HepG2 (cell line): ENCODE data around the gene GRK5. TPM values are rescaled to one million over a fixed set of nuclear protein-coding genes. Genes with fewer than 3 reads are reported as not detected.

Source experiments
- CHCHD3 ChIP-seq: sonication (generic); formaldehyde crosslinking; IDR thresholded peaks from 2 replicates; pipeline ENCODE4 v1.8.0; 2022; ENCODE audit warnings: mild to moderate bottlenecking, missing genetic modification reagents, moderate library complexity
- EED ChIP-seq: sonication (generic); formaldehyde crosslinking; IDR thresholded peaks from 2 replicates; pipeline ENCODE4 v1.5.0; 2020; ENCODE audit warnings: mild to moderate bottlenecking, missing genetic modification reagents
- FOSL2 ChIP-seq: sonication (generic); formaldehyde crosslinking; IDR thresholded peaks from 2 replicates; pipeline ENCODE4 v1.4.0; 2020; ENCODE audit warnings: missing genetic modification reagents
- FOXO1 ChIP-seq: sonication (generic); formaldehyde crosslinking; IDR thresholded peaks from 2 replicates; pipeline ENCODE4 v1.4.0; 2020; ENCODE audit warnings: missing genetic modification reagents
- HNRNPLL ChIP-seq: fragments of 200-400 bp; formaldehyde crosslinking; IDR thresholded peaks from 2 replicates; pipeline ENCODE4 v1.6.1; 2017; ENCODE audit warnings: mild to moderate bottlenecking, low read depth, low read length; ENCODE audit not compliant: poor library complexity, severe bottlenecking
- JUN ChIP-seq: sonication (generic); formaldehyde crosslinking; IDR thresholded peaks from 2 replicates; pipeline ENCODE4 v1.4.0; 2020; ENCODE audit warnings: mild to moderate bottlenecking, missing genetic modification reagents
- KLF15 ChIP-seq: sonication (generic); formaldehyde crosslinking; IDR thresholded peaks from 2 replicates; pipeline ENCODE4 v1.8.1; 2023; ENCODE audit warnings: borderline replicate concordance, mild to moderate bottlenecking, inconsistent platforms, missing genetic modification reagents, mixed read lengths
- KMT2A ChIP-seq: sonication (generic); formaldehyde crosslinking; IDR thresholded peaks from 2 replicates; pipeline ENCODE4 v1.4.0; 2020; ENCODE audit warnings: missing genetic modification reagents
- MTF2 ChIP-seq: sonication (generic); formaldehyde crosslinking; IDR thresholded peaks from 2 replicates; pipeline ENCODE4 v1.5.0; 2020; ENCODE audit warnings: missing genetic modification reagents, borderline replicate concordance
- PHF21A ChIP-seq: sonication (generic); formaldehyde crosslinking; IDR thresholded peaks from 2 replicates; pipeline ENCODE4 v1.5.0; 2020; ENCODE audit warnings: mild to moderate bottlenecking, missing genetic modification reagents
- RAD51 ChIP-seq: fragments of 450-650 bp; IDR thresholded peaks from 2 replicates; pipeline ENCODE4 v1.6.1; 2016; ENCODE audit warnings: borderline replicate concordance
- SP1 ChIP-seq, 2 experiments: fragments of 450-650 bp in 1 of 2; sonication (generic) in 1 of 2; formaldehyde crosslinking in 1 of 2; IDR thresholded peaks; 2 replicates each; pipeline versions ENCODE4 v1.4.0 to v1.6.1; 2016 to 2020; ENCODE audit warnings: missing genetic modification reagents in 1 of 2
- TOE1 ChIP-seq: sonication (generic); formaldehyde crosslinking; IDR thresholded peaks from 2 replicates; pipeline ENCODE4 v1.4.0; 2020; ENCODE audit warnings: mild to moderate bottlenecking, missing genetic modification reagents
- ZBTB7B ChIP-seq: sonication (generic); formaldehyde crosslinking; IDR thresholded peaks from 2 replicates; pipeline ENCODE4 v1.4.0; 2020; ENCODE audit warnings: missing genetic modification reagents
- ZNF562 ChIP-seq: sonication (generic); formaldehyde crosslinking; IDR thresholded peaks from 2 replicates; pipeline ENCODE4 v1.8.0; 2022; ENCODE audit warnings: missing genetic modification reagents, borderline replicate concordance
- ZNF773 ChIP-seq: sonication (generic); formaldehyde crosslinking; IDR thresholded peaks from 2 replicates; pipeline ENCODE4 v1.4.0; 2020; ENCODE audit warnings: missing genetic modification reagents, borderline replicate concordance
- polyA plus RNA-seq, 8 experiments: library from polyadenylated mRNA; depleted of rRNA in 3 of 8; stranded (reverse) in 7 of 8; unstranded in 1 of 8; fragments of >200 nt; fragmentation: Illumina TruSeq in 4 of 8; extraction: Trizol in 4 of 8; gene quantifications; 2 replicates each; pipeline versions ENCODE4 v1.2.1 to v1.2.3, GENCODE V29; 2011 to 2016; ENCODE audit warnings: low read depth in 4 of 8, missing spikeins in 1 of 8, mixed read lengths in 1 of 8; ENCODE audit not compliant: insufficient read depth in 1 of 8
- total RNA-seq, 5 experiments: library from RNA; depleted of rRNA; stranded (reverse); fragments of >200 nt; fragmentation: Illumina TruSeq; extraction: Trizol; gene quantifications; 2 replicates each; pipeline ENCODE4 v1.2.3, GENCODE V29; 2016; ENCODE audit warnings: low read depth in 1 of 5
- TF ChIP-seq, protein P1 (sequence below): IDR thresholded peaks from 2 replicates; pipeline ENCODE4 v1.6.1; 2016; ENCODE audit warnings: control low read depth
- TF ChIP-seq, protein P2 (sequence below): sonication (generic); formaldehyde crosslinking; IDR thresholded peaks from 2 replicates; pipeline ENCODE4 v1.4.0; 2020; ENCODE audit warnings: missing genetic modification reagents, borderline replicate concordance
- TF ChIP-seq, protein P3 (sequence below): sonication (generic); formaldehyde crosslinking; IDR thresholded peaks from 2 replicates; pipeline ENCODE4 v1.4.0; 2020; ENCODE audit warnings: mild to moderate bottlenecking, missing genetic modification reagents
- TF ChIP-seq, protein P4 (sequence below): sonication (generic); formaldehyde crosslinking; IDR thresholded peaks from 2 replicates; pipeline ENCODE4 v1.8.0; 2022; ENCODE audit warnings: mild to moderate bottlenecking, missing genetic modification reagents

GRK5 gene
- total and polyA plus RNA-seq, 2 of the 13 experiments (the other 11 are each of a cell fraction or from before 2014, with no cell fraction given) = 10.4 to 12.6 TPM

DNA sequence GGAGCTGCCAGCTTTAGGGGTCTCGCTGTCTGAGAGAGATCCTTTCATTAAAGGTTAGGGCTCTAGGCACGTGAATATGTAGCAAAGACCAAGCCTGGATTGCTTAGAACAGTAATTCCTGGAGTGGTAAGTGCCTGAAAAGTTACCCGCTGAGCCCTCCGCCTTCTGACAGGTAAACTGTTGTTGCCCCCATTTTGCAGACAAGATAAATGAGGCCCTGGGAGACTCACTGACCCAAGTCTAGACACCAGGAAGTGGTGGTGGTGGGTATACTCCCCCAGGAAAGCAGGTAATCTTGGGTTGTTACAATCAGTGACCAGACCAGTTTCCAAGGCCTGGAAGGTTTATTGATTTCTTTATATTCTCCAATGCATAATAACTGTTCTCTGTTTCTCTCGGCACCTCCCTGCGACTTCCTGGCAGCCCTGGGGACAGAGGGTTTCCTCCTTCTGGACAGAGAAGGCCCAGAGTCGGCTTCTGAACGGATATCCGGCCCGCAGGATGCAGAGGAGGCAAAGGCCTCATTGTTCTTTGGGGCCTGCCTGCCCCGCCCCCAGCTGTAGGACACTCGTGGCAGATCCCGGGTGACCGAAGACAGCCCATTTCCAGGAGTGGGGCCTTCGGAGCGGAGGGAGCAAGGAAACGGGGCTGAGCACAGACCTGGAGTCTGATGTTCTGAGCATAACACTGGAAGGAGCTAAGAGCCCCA, 1.3 kb upstream of the GRK5 start (continued):
- no peak for TF ChIP-seq JUN (CRISPR knock-in tag)
- TF ChIP-seq, protein P1, sequence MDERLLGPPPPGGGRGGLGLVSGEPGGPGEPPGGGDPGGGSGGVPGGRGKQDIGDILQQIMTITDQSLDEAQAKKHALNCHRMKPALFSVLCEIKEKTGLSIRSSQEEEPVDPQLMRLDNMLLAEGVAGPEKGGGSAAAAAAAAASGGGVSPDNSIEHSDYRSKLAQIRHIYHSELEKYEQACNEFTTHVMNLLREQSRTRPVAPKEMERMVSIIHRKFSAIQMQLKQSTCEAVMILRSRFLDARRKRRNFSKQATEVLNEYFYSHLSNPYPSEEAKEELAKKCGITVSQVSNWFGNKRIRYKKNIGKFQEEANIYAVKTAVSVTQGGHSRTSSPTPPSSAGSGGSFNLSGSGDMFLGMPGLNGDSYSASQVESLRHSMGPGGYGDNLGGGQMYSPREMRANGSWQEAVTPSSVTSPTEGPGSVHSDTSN = no peak
- TF ChIP-seq KLF15 (CRISPR knock-in tag) = 0 out of 2 replicates have a peak, but pooled peaks have one; percentile 46
- no peak for TF ChIP-seq ZNF562 (CRISPR knock-in tag)
- peak; percentile 36; the same call in 1 of the 2 replicates for TF ChIP-seq PHF21A
- no peak for TF ChIP-seq RAD51
- no peak for TF ChIP-seq FOXO1 (CRISPR knock-in tag)
- TF ChIP-seq, protein P2, sequence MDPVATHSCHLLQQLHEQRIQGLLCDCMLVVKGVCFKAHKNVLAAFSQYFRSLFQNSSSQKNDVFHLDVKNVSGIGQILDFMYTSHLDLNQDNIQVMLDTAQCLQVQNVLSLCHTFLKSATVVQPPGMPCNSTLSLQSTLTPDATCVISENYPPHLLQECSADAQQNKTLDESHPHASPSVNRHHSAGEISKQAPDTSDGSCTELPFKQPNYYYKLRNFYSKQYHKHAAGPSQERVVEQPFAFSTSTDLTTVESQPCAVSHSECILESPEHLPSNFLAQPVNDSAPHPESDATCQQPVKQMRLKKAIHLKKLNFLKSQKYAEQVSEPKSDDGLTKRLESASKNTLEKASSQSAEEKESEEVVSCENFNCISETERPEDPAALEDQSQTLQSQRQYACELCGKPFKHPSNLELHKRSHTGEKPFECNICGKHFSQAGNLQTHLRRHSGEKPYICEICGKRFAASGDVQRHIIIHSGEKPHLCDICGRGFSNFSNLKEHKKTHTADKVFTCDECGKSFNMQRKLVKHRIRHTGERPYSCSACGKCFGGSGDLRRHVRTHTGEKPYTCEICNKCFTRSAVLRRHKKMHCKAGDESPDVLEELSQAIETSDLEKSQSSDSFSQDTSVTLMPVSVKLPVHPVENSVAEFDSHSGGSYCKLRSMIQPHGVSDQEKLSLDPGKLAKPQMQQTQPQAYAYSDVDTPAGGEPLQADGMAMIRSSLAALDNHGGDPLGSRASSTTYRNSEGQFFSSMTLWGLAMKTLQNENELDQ (CRISPR knock-in tag) = no peak
- TF ChIP-seq EED = no peak
- no peak for TF ChIP-seq TOE1 (CRISPR knock-in tag)
- TF ChIP-seq KMT2A = no peak
- no peak for TF ChIP-seq SP1 (IDR thresholded peaks at IDR 0.05)
- no peak for TF ChIP-seq SP1 (CRISPR knock-in tag; IDR thresholded peaks at IDR 0.05)
- no peak for TF ChIP-seq ZNF773 (CRISPR knock-in tag)
- TF ChIP-seq, protein P3, sequence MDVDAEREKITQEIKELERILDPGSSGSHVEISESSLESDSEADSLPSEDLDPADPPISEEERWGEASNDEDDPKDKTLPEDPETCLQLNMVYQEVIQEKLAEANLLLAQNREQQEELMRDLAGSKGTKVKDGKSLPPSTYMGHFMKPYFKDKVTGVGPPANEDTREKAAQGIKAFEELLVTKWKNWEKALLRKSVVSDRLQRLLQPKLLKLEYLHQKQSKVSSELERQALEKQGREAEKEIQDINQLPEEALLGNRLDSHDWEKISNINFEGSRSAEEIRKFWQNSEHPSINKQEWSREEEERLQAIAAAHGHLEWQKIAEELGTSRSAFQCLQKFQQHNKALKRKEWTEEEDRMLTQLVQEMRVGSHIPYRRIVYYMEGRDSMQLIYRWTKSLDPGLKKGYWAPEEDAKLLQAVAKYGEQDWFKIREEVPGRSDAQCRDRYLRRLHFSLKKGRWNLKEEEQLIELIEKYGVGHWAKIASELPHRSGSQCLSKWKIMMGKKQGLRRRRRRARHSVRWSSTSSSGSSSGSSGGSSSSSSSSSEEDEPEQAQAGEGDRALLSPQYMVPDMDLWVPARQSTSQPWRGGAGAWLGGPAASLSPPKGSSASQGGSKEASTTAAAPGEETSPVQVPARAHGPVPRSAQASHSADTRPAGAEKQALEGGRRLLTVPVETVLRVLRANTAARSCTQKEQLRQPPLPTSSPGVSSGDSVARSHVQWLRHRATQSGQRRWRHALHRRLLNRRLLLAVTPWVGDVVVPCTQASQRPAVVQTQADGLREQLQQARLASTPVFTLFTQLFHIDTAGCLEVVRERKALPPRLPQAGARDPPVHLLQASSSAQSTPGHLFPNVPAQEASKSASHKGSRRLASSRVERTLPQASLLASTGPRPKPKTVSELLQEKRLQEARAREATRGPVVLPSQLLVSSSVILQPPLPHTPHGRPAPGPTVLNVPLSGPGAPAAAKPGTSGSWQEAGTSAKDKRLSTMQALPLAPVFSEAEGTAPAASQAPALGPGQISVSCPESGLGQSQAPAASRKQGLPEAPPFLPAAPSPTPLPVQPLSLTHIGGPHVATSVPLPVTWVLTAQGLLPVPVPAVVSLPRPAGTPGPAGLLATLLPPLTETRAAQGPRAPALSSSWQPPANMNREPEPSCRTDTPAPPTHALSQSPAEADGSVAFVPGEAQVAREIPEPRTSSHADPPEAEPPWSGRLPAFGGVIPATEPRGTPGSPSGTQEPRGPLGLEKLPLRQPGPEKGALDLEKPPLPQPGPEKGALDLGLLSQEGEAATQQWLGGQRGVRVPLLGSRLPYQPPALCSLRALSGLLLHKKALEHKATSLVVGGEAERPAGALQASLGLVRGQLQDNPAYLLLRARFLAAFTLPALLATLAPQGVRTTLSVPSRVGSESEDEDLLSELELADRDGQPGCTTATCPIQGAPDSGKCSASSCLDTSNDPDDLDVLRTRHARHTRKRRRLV (CRISPR knock-in tag) = no peak
- no peak for TF ChIP-seq HNRNPLL
- peak; percentile 16; the same call in 1 of the 2 replicates for TF ChIP-seq FOSL2 (CRISPR knock-in tag)
- TF ChIP-seq, protein P4, sequence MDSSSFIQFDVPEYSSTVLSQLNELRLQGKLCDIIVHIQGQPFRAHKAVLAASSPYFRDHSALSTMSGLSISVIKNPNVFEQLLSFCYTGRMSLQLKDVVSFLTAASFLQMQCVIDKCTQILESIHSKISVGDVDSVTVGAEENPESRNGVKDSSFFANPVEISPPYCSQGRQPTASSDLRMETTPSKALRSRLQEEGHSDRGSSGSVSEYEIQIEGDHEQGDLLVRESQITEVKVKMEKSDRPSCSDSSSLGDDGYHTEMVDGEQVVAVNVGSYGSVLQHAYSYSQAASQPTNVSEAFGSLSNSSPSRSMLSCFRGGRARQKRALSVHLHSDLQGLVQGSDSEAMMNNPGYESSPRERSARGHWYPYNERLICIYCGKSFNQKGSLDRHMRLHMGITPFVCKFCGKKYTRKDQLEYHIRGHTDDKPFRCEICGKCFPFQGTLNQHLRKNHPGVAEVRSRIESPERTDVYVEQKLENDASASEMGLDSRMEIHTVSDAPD (CRISPR knock-in tag) = no peak
- no peak for TF ChIP-seq CHCHD3 (CRISPR knock-in tag)
- TF ChIP-seq ZBTB7B (CRISPR knock-in tag) = no peak; the same call in 1 of the 2 replicates
- no peak for TF ChIP-seq MTF2 (CRISPR knock-in tag)
